ENCODE data around the gene MELTF. TPM values are rescaled to one million over a fixed set of nuclear protein-coding genes. Genes with fewer than 3 reads are reported as not detected.
A peak's percentile ranks its signal among the peaks of the same experiment; 100 is the strongest.

Gene MELTF
- total and polyA plus RNA-seq, 2 of the 13 experiments (the other 11 are each of a cell fraction or from before 2014, with no cell fraction given), result 3.2 to 7.5 TPM

DNA sequence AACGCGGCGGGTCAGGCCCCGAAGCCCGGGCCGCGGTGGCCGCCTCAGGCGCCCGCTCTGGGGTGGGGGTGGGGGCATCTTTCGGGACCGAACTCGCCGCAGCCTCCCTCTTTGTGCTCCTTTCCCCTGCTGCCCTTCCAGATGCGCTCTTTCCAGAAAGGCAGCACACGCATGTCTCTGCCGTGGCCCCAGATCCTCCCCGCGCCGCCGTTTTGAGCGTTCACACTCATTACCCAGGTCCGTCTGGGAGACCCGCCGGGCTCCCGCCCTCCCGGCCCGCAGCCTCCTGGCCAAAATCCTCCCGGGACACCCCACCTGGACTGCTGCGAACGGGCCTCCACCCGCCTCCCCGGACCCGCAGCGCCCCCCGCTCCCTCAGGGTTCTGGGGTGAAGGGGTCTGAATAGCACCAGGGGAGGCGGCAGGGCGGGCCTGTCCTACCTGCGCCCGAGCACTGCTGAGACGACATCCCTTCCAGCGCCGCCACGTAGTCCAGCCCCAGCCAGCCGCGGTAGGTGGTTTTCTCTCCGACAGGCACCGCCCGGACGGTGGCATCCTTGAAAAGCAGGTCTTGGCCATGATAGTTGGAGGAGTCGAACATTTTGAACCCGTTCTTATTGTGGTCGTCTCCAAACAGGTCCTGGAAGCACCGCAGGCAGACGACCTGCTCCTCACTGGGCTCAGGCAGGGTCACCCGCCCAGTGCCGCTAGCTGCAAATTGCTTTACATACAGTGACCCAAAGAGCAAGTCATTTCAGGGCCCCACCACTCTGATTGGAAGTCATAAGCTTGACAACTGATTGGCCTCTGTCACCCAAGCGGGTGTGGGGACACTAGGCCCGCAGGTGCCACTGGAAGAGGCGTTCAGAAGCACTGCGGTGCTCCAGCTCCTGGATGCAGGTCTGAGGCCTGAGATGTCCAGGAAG, 25.9 kb downstream of the MELTF start (continued):
- no peak for TF ChIP-seq ZNF383 (CRISPR knock-in tag; IDR thresholded peaks at IDR 0.05; ENCODE audit: borderline replicate concordance)
- no peak for TF ChIP-seq RXRA (CRISPR knock-in tag; IDR thresholded peaks at IDR 0.05)
- TF ChIP-seq RBFOX2 (IDR thresholded peaks at IDR 0.05; ENCODE audit: low read depth, low read length), result no peak

DNA sequence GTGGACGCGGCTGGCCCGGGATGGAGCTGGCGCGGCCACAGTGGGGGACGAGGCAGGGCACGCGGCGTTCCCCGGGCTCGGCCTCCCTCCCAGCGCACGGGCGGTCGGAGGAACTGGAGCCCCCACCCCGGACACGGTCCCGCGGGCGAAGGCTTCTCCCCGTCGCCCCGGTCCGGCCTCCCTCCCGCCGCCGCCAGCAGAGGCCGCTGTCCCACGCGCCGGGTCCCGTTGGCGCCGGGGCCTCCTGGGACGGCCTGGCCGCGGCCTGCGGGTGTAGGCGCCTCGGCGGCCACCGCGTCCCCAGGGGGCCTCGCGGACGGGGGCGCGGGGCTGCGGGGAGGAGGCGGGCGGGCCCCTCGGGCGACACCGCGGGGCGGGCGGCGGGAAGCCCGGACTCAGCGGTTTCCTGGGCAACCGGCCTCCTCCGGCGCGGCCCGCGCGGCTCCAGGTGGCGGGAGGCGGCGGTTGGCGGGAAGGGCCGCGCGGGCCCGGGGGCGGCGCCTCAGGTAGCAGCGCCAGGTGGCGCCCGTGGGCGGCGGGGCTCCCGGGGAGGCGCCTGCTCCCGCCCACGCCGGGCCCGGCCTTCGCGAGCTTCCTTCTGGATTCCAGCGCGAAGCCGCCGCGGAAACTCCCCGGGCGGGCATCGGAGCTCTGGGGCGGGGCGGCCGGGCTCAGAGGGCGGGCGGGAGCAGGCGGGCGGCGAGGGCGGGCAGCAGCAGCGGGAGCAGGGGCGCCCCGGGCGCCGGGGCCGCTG, 26.7 kb downstream of the MELTF start:
- 83% methylated on average over 81 of the region's 113 CpGs for WGBS (ENCODE audit: low lambda C conversion rate)
- TF ChIP-seq KMT2A (CRISPR knock-in tag; IDR thresholded peaks at IDR 0.05) (0 out of 2 replicates have a peak, but pooled peaks have one; percentile 35), GABPB1 (CRISPR knock-in tag; IDR thresholded peaks at IDR 0.05) (peak; percentile 17; the same call in 1 of the 2 replicates), ELF4 (CRISPR knock-in tag; IDR thresholded peaks at IDR 0.05; ENCODE audit: borderline replicate concordance) (no peak), SAP130 (CRISPR knock-in tag; IDR thresholded peaks at IDR 0.05; ENCODE audit: low read depth) (peak; percentile 2; the same call in 1 of the 2 replicates), MAZ (IDR thresholded peaks at IDR 0.05; ENCODE audit: borderline replicate concordance, low read depth, low read length) (no peak), MAZ (CRISPR knock-in tag; IDR thresholded peaks at IDR 0.05; ENCODE audit: low read depth) (peak; percentile 31; the same call in 1 of the 2 replicates), ATF1 (CRISPR knock-in tag; IDR thresholded peaks at IDR 0.05) (no peak), U2AF1 (optimal IDR thresholded peaks at IDR 0.05; ENCODE audit: low read depth, low read length) (no peak), ZMYM4 (CRISPR knock-in tag; IDR thresholded peaks at IDR 0.05) (no peak), MEIS1 (CRISPR knock-in tag; IDR thresholded peaks at IDR 0.05; ENCODE audit: borderline replicate concordance) (no peak)
- TF ChIP-seq, protein P1, sequence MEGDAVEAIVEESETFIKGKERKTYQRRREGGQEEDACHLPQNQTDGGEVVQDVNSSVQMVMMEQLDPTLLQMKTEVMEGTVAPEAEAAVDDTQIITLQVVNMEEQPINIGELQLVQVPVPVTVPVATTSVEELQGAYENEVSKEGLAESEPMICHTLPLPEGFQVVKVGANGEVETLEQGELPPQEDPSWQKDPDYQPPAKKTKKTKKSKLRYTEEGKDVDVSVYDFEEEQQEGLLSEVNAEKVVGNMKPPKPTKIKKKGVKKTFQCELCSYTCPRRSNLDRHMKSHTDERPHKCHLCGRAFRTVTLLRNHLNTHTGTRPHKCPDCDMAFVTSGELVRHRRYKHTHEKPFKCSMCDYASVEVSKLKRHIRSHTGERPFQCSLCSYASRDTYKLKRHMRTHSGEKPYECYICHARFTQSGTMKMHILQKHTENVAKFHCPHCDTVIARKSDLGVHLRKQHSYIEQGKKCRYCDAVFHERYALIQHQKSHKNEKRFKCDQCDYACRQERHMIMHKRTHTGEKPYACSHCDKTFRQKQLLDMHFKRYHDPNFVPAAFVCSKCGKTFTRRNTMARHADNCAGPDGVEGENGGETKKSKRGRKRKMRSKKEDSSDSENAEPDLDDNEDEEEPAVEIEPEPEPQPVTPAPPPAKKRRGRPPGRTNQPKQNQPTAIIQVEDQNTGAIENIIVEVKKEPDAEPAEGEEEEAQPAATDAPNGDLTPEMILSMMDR (CRISPR knock-in tag; IDR thresholded peaks at IDR 0.05), result peak; percentile 60
- TF ChIP-seq, protein P2, sequence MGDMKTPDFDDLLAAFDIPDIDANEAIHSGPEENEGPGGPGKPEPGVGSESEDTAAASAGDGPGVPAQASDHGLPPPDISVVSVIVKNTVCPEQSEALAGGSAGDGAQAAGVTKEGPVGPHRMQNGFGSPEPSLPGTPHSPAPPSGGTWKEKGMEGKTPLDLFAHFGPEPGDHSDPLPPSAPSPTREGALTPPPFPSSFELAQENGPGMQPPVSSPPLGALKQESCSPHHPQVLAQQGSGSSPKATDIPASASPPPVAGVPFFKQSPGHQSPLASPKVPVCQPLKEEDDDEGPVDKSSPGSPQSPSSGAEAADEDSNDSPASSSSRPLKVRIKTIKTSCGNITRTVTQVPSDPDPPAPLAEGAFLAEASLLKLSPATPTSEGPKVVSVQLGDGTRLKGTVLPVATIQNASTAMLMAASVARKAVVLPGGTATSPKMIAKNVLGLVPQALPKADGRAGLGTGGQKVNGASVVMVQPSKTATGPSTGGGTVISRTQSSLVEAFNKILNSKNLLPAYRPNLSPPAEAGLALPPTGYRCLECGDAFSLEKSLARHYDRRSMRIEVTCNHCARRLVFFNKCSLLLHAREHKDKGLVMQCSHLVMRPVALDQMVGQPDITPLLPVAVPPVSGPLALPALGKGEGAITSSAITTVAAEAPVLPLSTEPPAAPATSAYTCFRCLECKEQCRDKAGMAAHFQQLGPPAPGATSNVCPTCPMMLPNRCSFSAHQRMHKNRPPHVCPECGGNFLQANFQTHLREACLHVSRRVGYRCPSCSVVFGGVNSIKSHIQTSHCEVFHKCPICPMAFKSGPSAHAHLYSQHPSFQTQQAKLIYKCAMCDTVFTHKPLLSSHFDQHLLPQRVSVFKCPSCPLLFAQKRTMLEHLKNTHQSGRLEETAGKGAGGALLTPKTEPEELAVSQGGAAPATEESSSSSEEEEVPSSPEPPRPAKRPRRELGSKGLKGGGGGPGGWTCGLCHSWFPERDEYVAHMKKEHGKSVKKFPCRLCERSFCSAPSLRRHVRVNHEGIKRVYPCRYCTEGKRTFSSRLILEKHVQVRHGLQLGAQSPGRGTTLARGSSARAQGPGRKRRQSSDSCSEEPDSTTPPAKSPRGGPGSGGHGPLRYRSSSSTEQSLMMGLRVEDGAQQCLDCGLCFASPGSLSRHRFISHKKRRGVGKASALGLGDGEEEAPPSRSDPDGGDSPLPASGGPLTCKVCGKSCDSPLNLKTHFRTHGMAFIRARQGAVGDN (CRISPR knock-in tag; IDR thresholded peaks at IDR 0.05), result peak; percentile 47

More for the DNA sequence above, 26.7 kb downstream of the MELTF start:
- no peaks in the 10 kb centered on the region for H3K79me2 ChIP-seq (ENCODE audit: insufficient read depth, low read length)
- ATAC-seq (peak; percentile 52), DNase-seq (ENCODE audit: low spot score) (peak; percentile 30), FAIRE-seq (no peak)
- ChIA-PET POLR2A (interaction anchor here (2.0 kb wide), 1 partner anchor 27 kb away, joined by 9 read pairs; the partner anchor contains the start of gene MELTF), CTCF (ENCODE audit: low intra/inter-chr PET ratio, low total read pairs) (interaction anchor here (1.5 kb wide), 2 partner anchors 15 to 27 kb away, joined by 3 to 5 read pairs; partner anchors contain the start of gene MELTF)
- intact Hi-C loops (cut with micrococcal nuclease; ENCODE audit: unreplicated experiment) (no loop called here), in situ Hi-C loops (cut with HindIII; ENCODE audit: extremely low pct_ligation_motif_present, low pct_unique_long_range_greater_than_20kb) (no loop called here)
- H3K9me3 ChIP-seq (ENCODE audit: low read length), result no peaks in the 10 kb centered on the region
- peak overlapping the region in 1 of 3 experiments; percentile 52; a peak in 3 of 6 replicates for H3K4me3 ChIP-seq (replicated peaks in 1 of 3; ENCODE audit: insufficient read depth in 1 of 3, low read depth in 2 of 3, low read length in 3 of 3)
- H3K27ac ChIP-seq (ENCODE audit: extremely low read length, insufficient read depth, low read length), result no peak overlapping the region
- H4K20me1 ChIP-seq (ENCODE audit: insufficient read depth, low read length), result no peaks in the 10 kb centered on the region
- no peaks in the 10 kb centered on the region for H3K27me3 ChIP-seq (ENCODE audit: control insufficient read depth in 1 of 2, insufficient read depth in 2 of 2, low read length in 2 of 2)
- H3K4me2 ChIP-seq (ENCODE audit: low read depth, low read length), result no peak overlapping the region
- no peaks in the 10 kb centered on the region for H3K36me3 ChIP-seq (replicated peaks in 1 of 2; ENCODE audit: control insufficient read depth in 1 of 2, insufficient read depth in 2 of 2, low read length in 2 of 2)
- BruUV-seq (replicated peaks), result no TSS peak
- H3K4me1 ChIP-seq (ENCODE audit: insufficient read depth, low read length), result peaks cover 33% of the 10 kb centered on the region
- H3K9ac ChIP-seq (ENCODE audit: insufficient read depth, low read depth, low read length), result no peak overlapping the region
- no peak overlapping the region for H2AFZ ChIP-seq (ENCODE audit: low read length)

Data from HepG2 (cell line).